Activated naive CD4-positive, alpha-beta T cell treated with anti-CD3 and anti-CD28 coated beads, Interleukin-2, amount 10 ng/mL, durations not matched to agents 7 days and 5 days (primary cell): ENCODE data around the gene TMEM140.
"Not testable (repeated sequence)": the region's sequence is repeated elsewhere in the genome, so short reads cannot be mapped to it uniquely, and the experiment has no call there.

Experiments
- CTCF ChIA-PET: fragments of 350-600 bp; sonication (Branson Sonifier 250); formaldehyde crosslinking; loops from one replicate; lab custom pipeline; 2021; ENCODE audit warnings: antibody characterized with exemption; lab: Charles Lee
- DNase-seq: peaks from one replicate; pipeline ENCODE4 v3.0.0-alpha.2; 2020
- H3K27ac Mint-ChIP-seq: one replicate; pipeline ENCODE4 v1.8.0; 2021; ENCODE audit warnings: mild to moderate bottlenecking, moderate library complexity, mixed read lengths
- H3K27me3 Mint-ChIP-seq: one replicate; pipeline ENCODE4 v1.8.0; 2021; ENCODE audit warnings: mild to moderate bottlenecking, mixed read lengths
- H3K36me3 Mint-ChIP-seq: one replicate; pipeline ENCODE4 v1.8.0; 2021; ENCODE audit warnings: mixed read lengths
- H3K4me1 Mint-ChIP-seq: one replicate; pipeline ENCODE4 v1.8.0; 2021; ENCODE audit warnings: mixed read lengths
- H3K4me3 Mint-ChIP-seq: one replicate; pipeline ENCODE4 v1.8.0; 2021; ENCODE audit warnings: mild to moderate bottlenecking, moderate library complexity, mixed read lengths
- H3K9me3 Mint-ChIP-seq: one replicate; pipeline ENCODE4 v1.8.0; 2021; ENCODE audit warnings: mixed read lengths

Gene TMEM140

DNA sequence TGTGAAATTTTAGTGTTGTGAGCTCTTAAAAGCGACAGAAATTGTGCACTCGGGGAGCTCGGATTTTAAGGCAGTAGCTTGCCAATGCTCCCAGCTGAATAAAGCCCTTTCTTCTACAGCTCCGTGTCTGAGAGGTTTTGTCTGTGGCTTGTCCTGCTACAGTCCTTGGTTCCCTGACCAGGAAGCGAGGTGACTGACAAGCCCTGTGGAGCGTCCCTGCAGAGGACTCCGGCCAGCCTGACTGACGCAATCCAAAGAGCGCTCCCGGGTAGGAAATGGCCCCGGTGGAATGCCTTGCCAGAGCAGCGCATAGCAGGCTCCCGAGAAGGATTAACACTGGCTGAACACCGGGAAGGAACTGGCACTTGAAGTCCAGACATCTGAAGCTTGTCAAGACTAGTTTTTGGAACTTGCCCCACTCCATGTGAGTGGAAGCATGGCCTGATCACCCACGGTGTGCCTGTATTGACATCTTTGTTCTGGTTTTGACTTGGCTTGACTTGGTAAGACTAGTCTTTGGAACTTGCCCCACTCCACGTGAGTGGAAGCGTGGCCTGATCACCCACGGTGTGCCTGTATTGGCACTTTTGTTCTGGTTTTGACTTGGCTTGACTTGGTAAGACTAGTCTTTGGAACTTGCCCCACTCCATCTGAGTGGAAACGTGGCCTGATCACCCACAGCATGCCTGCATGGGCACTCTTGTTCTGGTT is 23.9 kb downstream of the TMEM140 start:
- DNase-seq, result not testable (repeated sequence)
- CTCF ChIA-PET, result interaction anchor here (0.6 to 5.6 kb wide), 11 partner anchors 8 to 539 kb away, joined by 3 to 59 read pairs (median 4); partner anchors contain the start of genes AGBL3 and TMEM140

DNA sequence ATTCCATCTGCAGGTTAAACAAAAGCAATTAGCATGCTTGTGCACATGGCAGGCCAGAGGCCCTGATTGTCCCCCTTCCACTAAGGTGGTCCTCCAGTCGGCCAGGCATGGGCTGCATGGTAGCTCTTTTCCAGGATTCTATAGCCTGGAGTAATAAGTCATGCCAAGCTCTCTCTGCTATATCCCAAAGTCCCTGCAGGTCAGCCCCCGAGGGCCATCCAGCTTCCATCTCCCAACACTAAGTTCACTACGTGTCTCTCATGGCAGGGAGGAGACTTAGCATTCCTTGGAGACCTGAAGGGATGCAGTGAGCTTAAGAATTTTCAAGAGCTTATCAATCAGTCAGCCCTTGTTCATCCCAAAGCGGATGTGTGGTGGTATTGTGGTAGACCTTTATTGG is 26.0 kb downstream of the TMEM140 start:
- peaks cover 12% of the 10 kb centered on the region for H3K36me3 Mint-ChIP-seq
- CTCF ChIA-PET, H3K27me3 Mint-ChIP-seq, H3K4me3 Mint-ChIP-seq, DNase-seq, H3K27ac Mint-ChIP-seq, H3K9me3 Mint-ChIP-seq: not testable (repeated sequence)
- peaks cover 24% of the 10 kb centered on the region for H3K4me1 Mint-ChIP-seq

More for the DNA sequence above, 23.9 kb downstream of the TMEM140 start:
- peak overlapping the region; percentile 78 for H3K4me3 Mint-ChIP-seq
- not testable (repeated sequence) for H3K9me3 Mint-ChIP-seq, H3K27me3 Mint-ChIP-seq
- peaks cover 30% of the 10 kb centered on the region for H3K36me3 Mint-ChIP-seq
- H3K27ac Mint-ChIP-seq, result peak overlapping the region; percentile 92
- peaks cover 45% of the 10 kb centered on the region for H3K4me1 Mint-ChIP-seq

DNA sequence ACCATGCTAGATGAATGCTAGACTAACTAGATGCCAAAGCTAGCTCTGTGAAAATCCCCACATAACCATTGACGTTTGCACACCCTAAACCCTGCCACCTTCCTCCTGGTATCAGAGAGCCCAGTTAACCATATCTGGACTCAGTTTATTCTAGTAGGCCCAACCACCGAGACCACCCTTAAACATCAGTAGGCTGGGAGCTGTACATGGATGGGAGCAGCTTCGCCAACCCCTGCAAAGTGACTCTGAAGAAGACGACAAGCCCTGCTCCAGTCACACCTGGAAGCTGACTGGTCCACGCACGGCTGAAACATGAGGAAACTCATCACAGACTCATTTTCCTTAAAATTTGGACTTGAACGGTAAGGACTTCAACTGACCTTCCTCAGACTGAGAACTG is 27.1 kb downstream of the TMEM140 start:
- Mint-ChIP-seq H3K27ac (no peak overlapping the region), H3K4me1 (peaks cover 13% of the 10 kb centered on the region), H3K36me3 (peaks cover 3% of the 10 kb centered on the region), H3K27me3 (no peaks in the 10 kb centered on the region), H3K9me3 (peaks cover 12% of the 10 kb centered on the region), H3K4me3 (no peak overlapping the region)
- DNase-seq, result no peak
- CTCF ChIA-PET, result interaction anchor here (1.8 kb wide), 1 partner anchor 210 kb away, joined by 4 read pairs; no protein-coding TSS in a partner anchor

DNA sequence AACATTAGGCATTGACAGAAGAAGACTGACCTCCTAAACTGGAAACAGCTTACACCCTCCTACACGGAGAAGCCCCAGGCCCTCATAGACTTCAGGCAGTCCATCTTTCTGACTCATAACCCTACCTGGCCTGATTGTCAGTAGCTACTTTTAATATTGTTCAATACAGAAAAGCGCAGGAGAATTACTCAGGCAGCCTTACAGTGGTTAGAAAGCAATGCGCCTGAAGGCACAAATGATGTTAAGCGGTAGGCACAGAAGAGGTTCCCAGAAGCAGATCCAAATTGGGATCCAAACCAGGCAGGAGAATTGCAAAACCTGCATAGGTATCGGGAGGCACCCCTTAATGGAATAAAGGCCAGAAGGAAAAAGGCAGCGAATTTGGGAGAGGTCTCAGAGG is 28.1 kb downstream of the TMEM140 start:
- Mint-ChIP-seq H3K4me1 (peaks cover 10% of the 10 kb centered on the region), H3K27me3 (no peaks in the 10 kb centered on the region), H3K9me3 (peaks cover 21% of the 10 kb centered on the region), H3K27ac (no peak overlapping the region), H3K36me3 (peaks cover 12% of the 10 kb centered on the region), H3K4me3 (no peak overlapping the region)
- CTCF ChIA-PET, result interaction anchor here (1.8 kb wide), 1 partner anchor 211 kb away, joined by 4 read pairs; no protein-coding TSS in a partner anchor
- no peak for DNase-seq

DNA sequence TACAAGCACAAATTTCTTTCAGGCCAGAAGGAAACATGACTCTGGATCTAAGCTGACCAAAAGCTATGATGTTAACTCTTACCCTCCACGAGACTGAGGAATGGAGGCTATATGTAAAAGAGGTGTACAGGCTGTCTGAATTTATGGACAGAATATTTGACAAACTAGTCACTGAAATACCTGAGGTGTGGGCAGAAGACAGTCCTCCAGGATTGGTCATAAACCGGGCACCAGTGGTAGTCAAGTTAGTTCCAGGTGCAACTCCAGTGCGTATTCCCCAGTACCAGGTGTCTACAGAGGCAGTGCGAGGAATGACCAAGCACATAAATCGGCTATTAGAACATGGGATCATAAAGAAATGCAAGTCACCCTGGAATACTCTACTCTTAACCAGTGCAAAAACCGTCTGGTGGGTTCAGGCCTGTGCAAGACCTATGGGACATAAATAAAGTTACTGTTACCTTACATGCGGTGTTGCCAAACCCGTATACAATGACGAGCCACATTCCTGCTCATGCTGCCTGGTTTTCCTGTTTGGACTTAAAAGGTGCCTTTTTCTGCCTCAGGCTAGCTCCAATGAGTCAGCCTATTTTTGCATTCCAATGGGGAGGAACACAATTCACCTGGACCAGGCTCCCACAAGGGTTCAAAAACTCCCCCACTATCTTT is 29.3 kb downstream of the TMEM140 start:
- peaks cover 32% of the 10 kb centered on the region for H3K9me3 Mint-ChIP-seq
- no peak overlapping the region for H3K27ac Mint-ChIP-seq
- no peaks in the 10 kb centered on the region for H3K27me3 Mint-ChIP-seq
- CTCF ChIA-PET, result no interaction called here
- peaks cover 22% of the 10 kb centered on the region for H3K36me3 Mint-ChIP-seq
- DNase-seq, result no peak
- H3K4me1 Mint-ChIP-seq, result peaks cover 1% of the 10 kb centered on the region
- H3K4me3 Mint-ChIP-seq, result no peak overlapping the region

DNA sequence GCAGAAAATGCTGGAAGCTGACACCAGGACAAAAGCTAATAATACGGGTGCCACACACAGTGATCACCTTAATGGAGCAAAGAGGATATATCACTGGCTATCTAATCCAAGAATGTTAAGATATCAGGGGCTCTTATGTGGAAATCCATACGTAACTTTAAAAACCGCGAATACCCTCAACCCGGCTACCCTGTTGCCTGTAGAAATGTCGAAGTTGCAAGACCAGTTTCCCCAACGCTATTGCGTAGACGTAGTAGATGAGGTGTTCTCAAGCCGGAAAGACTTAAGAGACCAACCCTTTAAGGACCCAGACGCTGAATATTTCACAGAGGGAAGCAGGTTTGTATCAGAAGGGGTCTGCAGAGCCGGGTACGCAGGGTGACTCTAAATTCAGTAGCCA is 30.5 kb downstream of the TMEM140 start:
- Mint-ChIP-seq H3K27me3 (no peaks in the 10 kb centered on the region), H3K27ac (no peak overlapping the region), H3K4me3 (no peak overlapping the region), H3K36me3 (peaks cover 34% of the 10 kb centered on the region), H3K9me3 (peaks cover 42% of the 10 kb centered on the region), H3K4me1 (no peaks in the 10 kb centered on the region)
- CTCF ChIA-PET, result no interaction called here
- DNase-seq, result no peak

DNA sequence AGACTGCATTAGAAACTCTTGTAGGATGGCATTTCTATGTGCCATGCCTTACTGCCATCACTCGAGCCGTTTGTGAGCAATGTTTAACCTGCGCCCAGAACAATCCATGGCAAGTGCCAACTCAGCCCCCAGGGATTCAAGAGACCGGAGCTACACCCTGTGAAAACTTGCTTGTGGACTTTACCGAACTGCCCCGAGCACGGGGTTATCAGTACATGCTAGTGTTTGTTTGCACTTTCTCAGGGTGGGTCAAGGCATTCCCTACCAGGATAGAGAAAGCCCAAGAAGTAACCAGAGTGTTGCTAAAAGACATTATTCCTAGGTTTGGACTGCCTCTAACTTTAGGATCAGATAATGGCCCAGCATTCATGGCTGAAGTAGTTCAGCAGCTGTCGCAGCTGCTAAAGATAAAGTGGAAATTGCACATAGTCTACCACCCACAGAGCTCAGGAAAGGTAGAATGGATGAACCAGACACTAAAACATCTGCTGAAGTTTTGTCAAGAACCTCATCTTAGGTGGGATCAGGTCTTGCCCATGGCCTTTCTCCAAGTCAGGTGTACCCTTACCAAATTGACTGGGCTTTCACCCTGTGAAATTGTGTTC is 31.6 kb downstream of the TMEM140 start:
- H3K27ac Mint-ChIP-seq, result no peak overlapping the region
- peaks cover 43% of the 10 kb centered on the region for H3K36me3 Mint-ChIP-seq
- H3K4me3 Mint-ChIP-seq, result no peak overlapping the region
- peaks cover 45% of the 10 kb centered on the region for H3K9me3 Mint-ChIP-seq
- H3K4me1 Mint-ChIP-seq, result no peaks in the 10 kb centered on the region
- CTCF ChIA-PET, result interaction anchor here (0.7 to 1.4 kb wide), 2 partner anchors 8 to 241 kb away, joined by 3 to 4 read pairs; no protein-coding TSS in a partner anchor
- H3K27me3 Mint-ChIP-seq, result no peaks in the 10 kb centered on the region
- DNase-seq, result no peak

DNA sequence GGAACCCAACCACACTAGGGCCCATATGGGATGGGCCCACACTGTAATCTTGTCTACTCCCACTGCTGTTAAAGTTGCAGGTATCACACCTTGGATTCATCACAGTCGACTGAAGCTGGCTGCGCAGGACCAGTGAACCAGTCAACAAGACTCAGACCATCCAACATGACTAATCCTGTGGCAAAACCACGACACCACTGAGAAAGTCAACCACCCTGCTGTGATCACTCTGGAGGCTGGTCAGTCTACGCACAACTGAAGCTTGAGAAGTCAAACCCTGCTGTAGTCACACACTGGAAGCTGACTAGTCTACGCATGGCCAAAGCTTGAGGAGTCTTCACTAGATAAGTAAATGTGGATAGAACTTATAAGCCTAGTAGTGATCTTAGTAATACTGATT is 32.2 kb downstream of the TMEM140 start:
- DNase-seq, result peak; percentile 10
- Mint-ChIP-seq H3K27ac (no peak overlapping the region), H3K27me3 (no peaks in the 10 kb centered on the region), H3K4me3 (no peak overlapping the region), H3K4me1 (no peaks in the 10 kb centered on the region), H3K36me3 (peaks cover 46% of the 10 kb centered on the region), H3K9me3 (peaks cover 45% of the 10 kb centered on the region)
- CTCF ChIA-PET, result interaction anchor here (1.4 kb wide), 1 partner anchor 9 kb away, joined by 4 read pairs; no protein-coding TSS in a partner anchor

DNA sequence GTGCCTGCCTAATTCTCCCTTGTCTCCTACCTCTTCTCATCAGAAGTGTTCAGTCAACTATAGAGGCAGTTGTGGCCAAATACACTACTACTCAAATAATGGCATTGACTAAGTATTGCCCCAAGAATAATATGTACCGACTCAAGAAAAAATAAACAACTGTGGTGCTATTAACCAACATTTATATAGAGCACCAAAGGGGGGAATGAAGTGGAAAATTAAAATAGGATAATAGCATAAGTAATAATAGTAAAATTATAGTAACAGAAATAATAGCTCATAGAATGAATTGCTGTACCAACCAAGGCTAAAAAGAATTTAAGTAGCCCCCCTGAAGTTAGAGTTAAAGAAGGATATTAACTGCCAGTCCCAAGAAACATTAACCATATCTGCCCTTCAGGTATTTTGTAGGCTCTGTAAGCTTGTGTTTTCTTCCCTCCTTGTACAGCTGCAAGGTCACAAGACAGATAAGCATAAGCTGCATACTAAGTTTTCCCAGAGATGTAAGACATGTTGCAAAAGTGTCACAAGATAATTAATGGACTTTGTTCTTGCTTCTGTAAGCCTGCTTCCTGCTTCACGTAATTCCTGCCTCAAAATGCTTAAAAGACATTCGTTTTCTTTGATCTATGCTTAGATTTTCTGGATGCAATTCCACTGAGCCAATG is 33.5 kb downstream of the TMEM140 start:
- no peaks in the 10 kb centered on the region for H3K27me3 Mint-ChIP-seq
- no peaks in the 10 kb centered on the region for H3K4me1 Mint-ChIP-seq
- H3K4me3 Mint-ChIP-seq, result no peak overlapping the region
- H3K9me3 Mint-ChIP-seq, result peaks cover 45% of the 10 kb centered on the region
- peaks cover 50% of the 10 kb centered on the region for H3K36me3 Mint-ChIP-seq
- CTCF ChIA-PET, result no interaction called here
- H3K27ac Mint-ChIP-seq, result no peak overlapping the region
- no peak for DNase-seq

DNA sequence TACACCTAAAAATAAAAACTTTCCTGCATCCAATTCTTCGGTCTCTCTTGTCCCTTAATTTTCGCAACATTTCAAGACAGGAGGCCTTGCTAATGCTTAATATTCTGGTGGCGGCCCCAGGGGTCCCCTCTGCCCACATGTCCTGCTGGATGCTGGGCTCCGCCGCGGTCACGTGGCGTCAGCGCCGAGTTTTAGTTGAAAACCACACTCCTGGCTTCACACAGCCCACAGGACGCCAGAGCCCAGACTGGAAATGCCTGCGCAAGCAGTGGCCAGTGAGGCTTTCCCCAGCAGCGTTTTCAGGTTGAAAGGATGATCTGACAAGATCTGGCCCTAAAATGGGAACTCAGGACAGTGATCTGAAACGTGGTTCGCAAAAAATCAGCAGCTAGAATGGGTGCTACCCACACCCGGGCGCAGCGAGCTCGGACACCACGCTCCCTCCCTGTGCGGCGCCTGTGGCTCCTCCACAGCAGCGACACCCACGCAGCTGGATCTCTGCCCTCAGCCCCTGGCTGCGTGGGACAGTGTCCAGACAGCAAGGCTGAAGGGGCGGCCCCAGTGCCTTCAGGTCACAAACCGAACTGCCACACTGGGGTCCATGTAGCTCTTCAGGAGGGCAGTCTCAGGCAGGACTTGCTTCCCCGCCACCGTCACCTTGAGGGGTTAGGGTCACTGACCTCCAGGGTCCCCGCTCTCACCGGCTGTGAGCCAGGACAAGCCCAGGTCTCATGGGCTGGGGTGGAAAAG is 34.2 kb downstream of the TMEM140 start:
- Mint-ChIP-seq H3K36me3 (peaks cover 52% of the 10 kb centered on the region), H3K27ac (no peak overlapping the region), H3K4me1 (no peaks in the 10 kb centered on the region), H3K27me3 (no peaks in the 10 kb centered on the region), H3K9me3 (peaks cover 45% of the 10 kb centered on the region), H3K4me3 (no peak overlapping the region)
- DNase-seq, result peak; percentile 10
- CTCF ChIA-PET, result no interaction called here

DNA sequence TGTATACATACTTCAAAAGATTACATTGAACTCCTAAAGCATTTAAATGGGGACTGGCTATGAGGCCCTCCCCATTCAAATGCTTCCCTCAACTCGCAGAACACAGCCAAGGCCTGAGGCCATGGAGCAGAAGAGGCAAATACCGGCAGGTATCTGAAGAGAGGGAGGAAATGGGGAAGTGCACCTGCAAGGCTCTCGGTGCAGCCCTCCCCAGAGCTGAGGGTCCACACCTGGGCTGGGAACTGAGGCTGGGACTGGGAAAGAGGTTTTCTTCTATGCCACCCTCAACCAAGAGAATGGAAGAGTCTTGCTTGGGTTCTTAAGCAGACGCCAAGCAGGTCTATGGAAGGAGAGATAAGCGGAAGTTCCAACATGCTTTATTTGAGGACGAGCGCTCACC is 35.6 kb downstream of the TMEM140 start:
- Mint-ChIP-seq H3K9me3 (peaks cover 45% of the 10 kb centered on the region), H3K4me3 (no peak overlapping the region), H3K36me3 (peaks cover 62% of the 10 kb centered on the region), H3K4me1 (no peaks in the 10 kb centered on the region), H3K27me3 (no peaks in the 10 kb centered on the region), H3K27ac (no peak overlapping the region)
- no peak for DNase-seq
- CTCF ChIA-PET, result no interaction called here

DNA sequence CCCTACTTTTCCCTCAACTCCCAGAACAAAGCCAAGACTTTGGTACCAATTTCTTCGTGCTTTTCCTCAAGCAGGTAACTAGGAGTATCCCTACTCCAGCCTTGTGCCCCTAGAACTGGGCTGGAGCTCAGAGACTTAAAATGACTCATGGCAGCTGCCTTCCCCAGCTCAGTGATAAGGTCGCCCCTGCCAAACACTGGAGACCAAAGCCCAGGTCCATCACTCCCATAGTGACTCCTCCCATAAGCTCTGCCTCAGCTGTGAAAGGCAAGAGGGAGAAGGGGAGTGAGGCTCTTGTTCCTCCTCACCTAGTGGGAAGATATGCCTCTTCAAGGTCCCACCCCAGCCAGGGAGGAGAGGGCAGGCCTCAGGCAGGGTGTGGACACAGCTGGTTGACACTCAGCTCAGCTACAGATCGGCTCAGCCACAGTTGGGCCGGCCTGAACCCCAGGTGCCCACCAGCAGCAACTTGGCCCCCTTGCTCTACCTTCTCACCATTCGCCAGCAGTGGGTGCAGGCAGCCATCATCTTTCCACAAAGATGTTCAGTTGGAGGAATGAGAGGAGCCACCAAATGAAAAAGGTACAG is 36.5 kb downstream of the TMEM140 start:
- no peaks in the 10 kb centered on the region for H3K4me1 Mint-ChIP-seq
- H3K27ac Mint-ChIP-seq, result no peak overlapping the region
- H3K4me3 Mint-ChIP-seq, result no peak overlapping the region
- H3K36me3 Mint-ChIP-seq, result peaks cover 63% of the 10 kb centered on the region
- H3K9me3 Mint-ChIP-seq, result peaks cover 39% of the 10 kb centered on the region
- H3K27me3 Mint-ChIP-seq, result no peaks in the 10 kb centered on the region
- CTCF ChIA-PET, result no interaction called here
- no peak for DNase-seq

DNA sequence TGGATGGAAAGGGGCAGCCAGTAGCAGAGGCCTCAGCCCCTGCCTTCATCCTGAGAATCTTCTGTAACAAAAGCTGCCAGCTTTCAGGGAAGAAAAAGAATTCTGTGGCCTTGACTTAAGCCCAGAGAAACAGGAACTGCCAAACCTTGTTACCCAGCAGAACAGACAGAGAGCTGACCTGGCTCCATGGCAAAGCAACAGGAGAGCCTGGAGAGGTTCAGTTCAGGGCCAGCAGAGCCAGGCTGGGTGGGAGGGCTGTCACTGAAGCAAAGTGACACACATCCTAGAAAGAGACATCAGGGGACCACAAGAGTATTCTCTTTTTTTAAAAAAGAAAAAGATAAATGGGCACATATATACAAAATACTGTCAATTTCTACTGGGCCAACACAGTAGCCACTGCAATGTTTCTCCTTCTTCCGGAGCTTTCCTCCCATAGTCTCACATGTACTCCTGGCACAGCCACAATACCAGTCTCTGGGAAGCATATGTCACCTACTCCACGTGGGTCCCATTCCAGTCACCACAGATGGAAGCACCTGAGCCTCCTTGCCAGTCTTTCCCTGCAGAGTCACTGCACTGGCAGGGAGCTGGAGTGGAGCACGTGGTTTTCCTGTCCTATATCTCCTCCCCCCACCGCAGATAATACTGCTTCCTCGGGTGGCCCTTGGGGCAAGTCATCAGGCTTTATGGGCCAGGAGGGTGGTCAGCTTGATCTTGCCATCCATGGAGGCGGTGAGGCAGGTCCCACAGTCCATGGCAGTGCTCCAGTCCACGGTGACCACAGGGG is 37.8 kb downstream of the TMEM140 start:
- Mint-ChIP-seq H3K4me1 (no peaks in the 10 kb centered on the region), H3K4me3 (no peak overlapping the region), H3K36me3 (peaks cover 59% of the 10 kb centered on the region), H3K27ac (no peak overlapping the region), H3K27me3 (no peaks in the 10 kb centered on the region), H3K9me3 (peaks cover 25% of the 10 kb centered on the region)
- CTCF ChIA-PET, result no interaction called here
- DNase-seq, result peak; percentile 10
